ENCODE results near the gene MRPL2.

MRPL2 gene

GRCh38 chr6:43016943-43017334 lies 42.3 kb downstream of the MRPL2 start:
- no peak for DNase-seq

GRCh38 chr6:43016176-43016942 lies 42.9 kb downstream of the MRPL2 start:
- no peak for DNase-seq

GRCh38 chr6:43014434-43014909 lies 44.8 kb downstream of the MRPL2 start:
- DNase-seq = no peak

- peak; percentile 99 for DNase-seq
These were observed 45.3 kb downstream of the MRPL2 start, which contains the start of the genes KLHDC3 and MEA1 for GRCh38 chr6:43013843-43014433. KLHDC3 (plus strand) TSS chr6:43014249; CDS start chr6:43017193, 2,944 bp downstream. MEA1 (minus strand) TSS chr6:43013946; CDS start chr6:43013813, 133 bp downstream.

- no peak for DNase-seq
These were observed 46.0 kb downstream of the MRPL2 start for GRCh38 chr6:43013097-43013842.

GRCh38 chr6:43012364-43012763 lies 46.9 kb downstream of the MRPL2 start:
- DNase-seq = no peak

GRCh38 chr6:43011207-43011606 lies 48.0 kb downstream of the MRPL2 start:
- DNase-seq = no peak

GRCh38 chr6:43009124-43009523 lies 50.1 kb downstream of the MRPL2 start:
- peak; percentile 12 to 50 for DNase-seq

- no peak for DNase-seq
These were observed 52.1 kb downstream of the MRPL2 start for GRCh38 chr6:43007126-43007525.

GRCh38 chr6:43006251-43006650 lies 53.0 kb downstream of the MRPL2 start:
- no peak for DNase-seq

- no peak for DNase-seq
These were observed 53.4 kb downstream of the MRPL2 start for GRCh38 chr6:43005844-43006243.
